ENCODE results near the gene SOBP.

DNA sequence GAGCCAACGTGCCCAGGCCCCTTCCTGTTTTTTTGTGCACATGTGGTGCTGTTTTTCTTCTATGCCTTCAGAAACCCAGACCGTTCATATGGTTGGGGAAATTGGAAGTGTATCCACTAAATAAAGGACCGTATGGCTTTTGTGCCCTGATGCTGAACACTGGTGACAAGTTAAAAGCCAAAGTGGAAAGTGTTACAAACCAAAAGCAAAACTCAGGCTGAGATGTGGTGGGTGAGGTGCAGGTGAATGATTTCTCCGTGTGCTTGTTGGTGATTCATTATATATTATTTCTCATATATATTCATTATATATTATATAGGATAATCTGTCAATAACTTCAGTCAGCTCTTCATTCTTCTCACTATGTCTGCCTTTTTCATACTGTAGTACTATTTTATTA, 148.6 kb downstream of the SOBP start:
- TF ChIP-seq GATA2 (IDR thresholded peaks at IDR 0.05; ENCODE audit: low read depth, low read length) (no peak), GATA3 (IDR thresholded peaks at IDR 0.05; ENCODE audit: low read depth, low read length) (no peak)

All from SH-SY5Y (cell line).